Adrenal gland (tissue), 12 donors: Measurements from ENCODE around the gene KLC1. TPM values are rescaled to one million over a fixed set of nuclear protein-coding genes. Genes with fewer than 3 reads are reported as not detected.

Source experiments
- DNase-seq, 7 donors: peaks; one replicate each; pipeline ENCODE4 v3.0.0-alpha.2; 2019 to 2020
- H3K27ac ChIP-seq, 5 donors: fragments of 200-600 bp; sonication (generic) in 4 of 5; 1 replicate in 3 of 5; 2 replicates in 2 of 5; pipeline versions ENCODE4 v1.5.1 to v1.8.0; 2016 to 2020; ENCODE audit warnings: mild to moderate bottlenecking in 1 of 5
- H3K27me3 ChIP-seq: fragments of 200-600 bp; 2 replicates; pipeline ENCODE4 v1.8.0; 2021
- H3K36me3 ChIP-seq, 2 donors: fragments of 200-600 bp; replicated peaks in 1 of 2; 1 replicate in 1 of 2; 2 replicates in 1 of 2; pipeline versions ENCODE4 v1.5.1 to v1.8.0; 2018 to 2022
- H3K4me1 ChIP-seq, 2 donors: fragments of 200-600 bp; replicated peaks in 1 of 2; 1 replicate in 1 of 2; 2 replicates in 1 of 2; pipeline versions ENCODE4 v1.5.1 to v1.8.0; 2018 to 2021
- H3K4me3 ChIP-seq, 4 donors: fragments of 200-600 bp; sonication (generic) in 3 of 4; one replicate each; pipeline ENCODE4 v1.5.1; 2016 to 2018
- H3K9me3 ChIP-seq, 3 donors: fragments of 200-600 bp; sonication (generic) in 1 of 3; replicated peaks in 1 of 3; 1 replicate in 2 of 3; 2 replicates in 1 of 3; pipeline versions ENCODE4 v1.5.1 to v1.8.0; 2016 to 2021
- CTCF ChIP-seq, 6 experiments: fragments of 450-650 bp in 4 of 6; fragments of 200-600 bp in 2 of 6; sonication (generic) in 1 of 6; IDR thresholded peaks; 1 replicate in 5 of 6; 2 replicates in 1 of 6; pipeline versions ENCODE4 v1.5.1 to v1.8.0; 2016 to 2021; ENCODE audit warnings: antibody characterized with exemption in 6 of 6, mild to moderate bottlenecking in 2 of 6, moderate library complexity in 1 of 6
- POLR2A ChIP-seq, 2 donors: fragments of 450-650 bp; IDR thresholded peaks; one replicate each; pipeline ENCODE4 v1.6.1; 2017; ENCODE audit warnings: antibody characterized with exemption in 2 of 2, mild to moderate bottlenecking in 2 of 2, moderate library complexity in 1 of 2
- WGBS, 4 donors: extraction: QIAGEN DNeasy Blood & Tissue Kit in 2 of 4; methylation state at CpG; one replicate each; pipeline versions ENCODE4 v1.1.5 to v1.1.7; 2013 to 2017; 5-methylcytosine and 5-hydroxymethylcytosine counted together
- intact Hi-C, 2 donors: fragments of 100-400 bp; cut with DNase I; formaldehyde crosslinking; loops; one replicate each; pipeline versions ENCODE4 v1.14.1 to v1.15.0; 2022 to 2023
- polyA plus RNA-seq, 3 donors: library from polyadenylated mRNA; stranded (reverse); fragments of 200-250 nt in 2 of 3; fragments of 350-450 nt in 1 of 3; fragmentation: Illumina TruSeq in 1 of 3; extraction: RNeasy Lipid Tissue Mini Kit (QIAGEN cat#74804) in 1 of 3; gene quantifications; one replicate each; pipeline ENCODE4 v1.2.3, GENCODE V29; 2013 to 2014
- total RNA-seq, 9 donors: library from RNA; depleted of rRNA in 4 of 9; stranded (reverse); fragments of >200 nt in 4 of 9; fragments of 120-200 nt in 1 of 9; fragmentation: NEBNext Ultra II Directional in 1 of 9; extraction: Animal tissue kit (Norgen Biotek cat#: 25700) in 1 of 9; gene quantifications; one replicate each; pipeline versions ENCODE4 v1.1.0 to v1.2.4, GENCODE V29; 2013 to 2023
- donor health status: healthy with polysubstance abuse.
- donor health status: Bipolar disorder and iron deficiency.
- donor health status: DM: yes; HTN: yes; CAD: no.
- donor health status: DM: no; HTN: no; CAD: no.
- donor health status: DM: no; HTN: no; CAD: no.
- donor health status: DM: yes; HTN: yes; CAD: no.

KLC1 gene
- total and polyA plus RNA-seq, 12 donors: 70.7 to 248 (median 125) TPM

- H3K27ac ChIP-seq: no peak overlapping the region
- no peak for DNase-seq
- peaks cover 0 to 18% of the 10 kb centered on the region in 2 donors for H3K36me3 ChIP-seq
- H3K9me3 ChIP-seq: no peaks in the 10 kb centered on the region
- H3K4me1 ChIP-seq: no peaks in the 10 kb centered on the region
- H3K4me3 ChIP-seq: no peak overlapping the region
- no peaks in the 10 kb centered on the region for H3K27me3 ChIP-seq
- intact Hi-C loops: no loop called here
- TF ChIP-seq CTCF (IDR thresholded peaks at IDR 0.05): no peak
- 89 to 93% (median 92%) methylated on average over 14 to 41 of the region's 41 CpGs for WGBS, 4 donors
Observed at GRCh38 chr14:103706551-103707328, 77.7 kb downstream of the KLC1 start.

GRCh38 chr14:103707329-103708263, 78.6 kb downstream of the KLC1 start:
- H3K4me3 ChIP-seq: no peak overlapping the region
- H3K27me3 ChIP-seq: no peaks in the 10 kb centered on the region
- no peaks in the 10 kb centered on the region for H3K4me1 ChIP-seq
- 76 to 89% (median 88%) methylated on average over 10 to 29 of the region's 29 CpGs for WGBS, 4 donors
- no peaks in the 10 kb centered on the region for H3K9me3 ChIP-seq
- H3K36me3 ChIP-seq: peaks cover 0 to 9% of the 10 kb centered on the region in 2 donors
- no peak for TF ChIP-seq CTCF (IDR thresholded peaks at IDR 0.05)
- TF ChIP-seq POLR2A (IDR thresholded peaks at IDR 0.05): no peak
- intact Hi-C loops: no loop called here
- no peak for DNase-seq
- H3K27ac ChIP-seq: no peak overlapping the region

GRCh38 chr14:103708750-103709187, 79.8 kb downstream of the KLC1 start:
- Histone ChIP-seq H3K27me3 (no peaks in the 10 kb centered on the region), H3K4me1 (no peaks in the 10 kb centered on the region), H3K9me3 (no peaks in the 10 kb centered on the region), H3K4me3 (no peak overlapping the region), H3K27ac (no peak overlapping the region), H3K36me3 (no peaks in the 10 kb centered on the region)
- intact Hi-C loops: no loop called here
- 79 to 81% (median 80%) methylated on average over 18 of the region's 18 CpGs for WGBS, 4 donors
- TF ChIP-seq POLR2A (IDR thresholded peaks at IDR 0.05): no peak
- TF ChIP-seq CTCF (IDR thresholded peaks at IDR 0.05): no peak
- no peak for DNase-seq

- Histone ChIP-seq H3K4me3 (no peak overlapping the region), H3K4me1 (peaks cover 2 to 4% of the 10 kb centered on the region in 2 donors), H3K27ac (no peak overlapping the region), H3K9me3 (no peaks in the 10 kb centered on the region), H3K27me3 (no peaks in the 10 kb centered on the region), H3K36me3 (no peaks in the 10 kb centered on the region)
- TF ChIP-seq POLR2A (IDR thresholded peaks at IDR 0.05): no peak
- TF ChIP-seq CTCF (IDR thresholded peaks at IDR 0.05): no peak
- DNase-seq: no peak
- intact Hi-C loops: no loop called here
- 86 to 88% (median 87%) methylated on average over 11 to 15 of the region's 15 CpGs for WGBS, 4 donors
Observed at GRCh38 chr14:103709814-103710213, 80.8 kb downstream of the KLC1 start.
